CD14-positive monocyte (primary cell): ENCODE data around the gene OR7C1. TPM values are rescaled to one million over a fixed set of nuclear protein-coding genes. Genes with fewer than 3 reads are reported as not detected.
A peak's percentile ranks its signal among the peaks of the same experiment; 100 is the strongest.

ENCODE experiments used
- DNase-seq, 3 donors: peaks; one replicate each; pipeline ENCODE4 v3.0.0-alpha.2; 2011 to 2022
- H2AFZ ChIP-seq: 2 replicates; pipeline ENCODE4 v1.6.0; 2012; ENCODE audit warnings: mild to moderate bottlenecking, low read depth, low read length, inconsistent platforms; ENCODE audit not compliant: insufficient read depth, poor library complexity, severe bottlenecking
- H3K27ac ChIP-seq, 2 donors: 1 replicate in 1 of 2; 2 replicates in 1 of 2; pipeline ENCODE4 v1.5.1; 2012 to 2013; ENCODE audit warnings: low read length in 2 of 2, control low read depth in 1 of 2, inconsistent platforms in 1 of 2, low read depth in 1 of 2, mild to moderate bottlenecking in 1 of 2
- H3K27me3 ChIP-seq, 2 donors: one replicate each; pipeline versions ENCODE4 v1.6.0 to v1.6.1; 2011 to 2013; ENCODE audit warnings: low read length in 2 of 2; ENCODE audit not compliant: control insufficient read depth in 2 of 2, insufficient read depth in 2 of 2
- H3K36me3 ChIP-seq, 2 donors: replicated peaks in 1 of 2; 1 replicate in 1 of 2; 2 replicates in 1 of 2; pipeline versions ENCODE4 v1.5.1 to v1.6.1; 2012 to 2013; ENCODE audit warnings: low read length in 2 of 2, control low read depth in 1 of 2, inconsistent platforms in 1 of 2, mild to moderate bottlenecking in 1 of 2; ENCODE audit not compliant: insufficient read depth in 2 of 2, control insufficient read depth in 1 of 2
- H3K4me1 ChIP-seq, 2 donors: 1 replicate in 1 of 2; 2 replicates in 1 of 2; pipeline versions ENCODE4 v1.5.1 to v1.6.1; 2012 to 2013; ENCODE audit warnings: low read length in 2 of 2, control low read depth in 1 of 2, inconsistent platforms in 1 of 2, mild to moderate bottlenecking in 1 of 2, moderate library complexity in 1 of 2; ENCODE audit not compliant: insufficient read depth in 2 of 2, control insufficient read depth in 1 of 2
- H3K4me2 ChIP-seq: replicated peaks from 2 replicates; pipeline ENCODE3; 2012; ENCODE audit warnings: low read length, moderate library complexity, mild to moderate bottlenecking; ENCODE audit not compliant: poor library complexity, severe bottlenecking; ENCODE audit errors: extremely low read depth
- H3K4me3 ChIP-seq, 3 experiments: fragments of 200-600 bp in 1 of 3; sonication (generic) in 1 of 3; replicated peaks in 1 of 3; 1 replicate in 2 of 3; 2 replicates in 1 of 3; pipeline ENCODE4 v1.5.1; 2011 to 2013; ENCODE audit warnings: low read length in 3 of 3, mild to moderate bottlenecking in 3 of 3, control low read depth in 2 of 3, low read depth in 2 of 3, inconsistent platforms in 1 of 3, moderate library complexity in 1 of 3
- H3K79me2 ChIP-seq: 2 replicates; pipeline ENCODE4 v1.6.0; 2012; ENCODE audit warnings: mild to moderate bottlenecking, control low read depth, inconsistent platforms, low read length, moderate library complexity; ENCODE audit not compliant: insufficient read depth
- H3K9ac ChIP-seq: 2 replicates; pipeline ENCODE4 v1.6.0; 2017; ENCODE audit warnings: low read length, mild to moderate bottlenecking; ENCODE audit not compliant: insufficient read depth, poor library complexity, severe bottlenecking
- H3K9me3 ChIP-seq, 2 donors: replicated peaks in 1 of 2; 1 replicate in 1 of 2; 2 replicates in 1 of 2; pipeline versions ENCODE4 v1.5.1 to v1.6.1; 2012 to 2013; ENCODE audit warnings: low read length in 2 of 2, control low read depth in 1 of 2; ENCODE audit not compliant: control insufficient read depth in 1 of 2, insufficient read depth in 1 of 2
- H4K20me1 ChIP-seq: 2 replicates; pipeline ENCODE4 v1.6.0; 2012; ENCODE audit warnings: mild to moderate bottlenecking, low read length, control low read depth, moderate library complexity; ENCODE audit not compliant: insufficient read depth
- H3K27ac Mint-ChIP-seq, 7 donors: one replicate each; pipeline ENCODE4 v1.8.0; 2020; ENCODE audit warnings: mild to moderate bottlenecking in 7 of 7, mixed read lengths in 7 of 7, moderate library complexity in 6 of 7, inconsistent platforms in 2 of 7
- H3K27me3 Mint-ChIP-seq, 3 donors: one replicate each; pipeline ENCODE4 v1.8.0; 2021 to 2022; ENCODE audit warnings: low read depth in 3 of 3, mild to moderate bottlenecking in 3 of 3, mixed read lengths in 3 of 3, moderate library complexity in 3 of 3, inconsistent platforms in 1 of 3
- H3K36me3 Mint-ChIP-seq, 2 donors: one replicate each; pipeline ENCODE4 v1.8.0; 2020; ENCODE audit warnings: mixed read lengths in 2 of 2, inconsistent platforms in 1 of 2, mild to moderate bottlenecking in 1 of 2
- H3K4me1 Mint-ChIP-seq: one replicate; pipeline ENCODE4 v1.8.0; 2020; ENCODE audit warnings: mild to moderate bottlenecking, mixed read lengths
- H3K4me3 Mint-ChIP-seq, 2 donors: one replicate each; pipeline ENCODE4 v1.8.0; 2020; ENCODE audit warnings: mild to moderate bottlenecking in 2 of 2, mixed read lengths in 2 of 2, moderate library complexity in 1 of 2
- H3K9me3 Mint-ChIP-seq, 7 donors: one replicate each; pipeline ENCODE4 v1.8.0; 2020 to 2022; ENCODE audit warnings: mixed read lengths in 7 of 7, mild to moderate bottlenecking in 6 of 7, moderate library complexity in 6 of 7, inconsistent platforms in 2 of 7
- CTCF ChIP-seq: fragments of 200-600 bp; IDR thresholded peaks from one replicate; pipeline ENCODE4 v1.8.0; 2022; ENCODE audit warnings: antibody characterized with exemption, mild to moderate bottlenecking
- WGBS: methylation state at CpG from one replicate; pipeline ENCODE4 v1.1.5; 2013; ENCODE audit warnings: missing lambda C conversion rate; ENCODE audit not compliant: insufficient coverage; 5-methylcytosine and 5-hydroxymethylcytosine counted together
- intact Hi-C, 2 donors: fragments of 100-400 bp; cut with micrococcal nuclease; formaldehyde crosslinking; loops; one replicate each; pipeline versions ENCODE4 v1.15.0 to v1.15.1; 2023
- polyA plus RNA-seq, 3 donors: library from polyadenylated mRNA; depleted of rRNA in 1 of 3; unstranded in 2 of 3; stranded (reverse) in 1 of 3; fragments of 300-500 nt in 2 of 3; fragments of >200 nt in 1 of 3; fragmentation: Illumina TruSeq in 2 of 3; gene quantifications; 1 replicate in 2 of 3; 2 replicates in 1 of 3; pipeline ENCODE4 v1.2.3, GENCODE V29; 2012 to 2021

OR7C1 gene
- polyA plus RNA-seq, 3 donors, result 0.02 to 0.15 TPM; not detected in 1

GRCh38 chr19:14809272-14810057 lies 25.5 kb downstream of the OR7C1 start:
- Mint-ChIP-seq H3K27ac (no peak overlapping the region), H3K27me3 (peaks cover 0 to 8% (median 4%) of the 10 kb centered on the region in 3 donors), H3K4me3 (peak overlapping the region in 1 of 2 donors; percentile 14), H3K9me3 (peaks cover 0 to 2% (median 0%) of the 10 kb centered on the region in 7 donors), H3K36me3 (no peaks in the 10 kb centered on the region), H3K4me1 (peaks cover 7% of the 10 kb centered on the region)
- Histone ChIP-seq H3K36me3 (no peaks in the 10 kb centered on the region), H4K20me1 (no peaks in the 10 kb centered on the region), H3K79me2 (no peaks in the 10 kb centered on the region), H3K9me3 (no peaks in the 10 kb centered on the region), H3K4me2 (no peak overlapping the region), H3K27me3 (no peaks in the 10 kb centered on the region), H3K4me3 (no peak overlapping the region), H3K4me1 (no peaks in the 10 kb centered on the region), H3K9ac (no peak overlapping the region), H2AFZ (peak overlapping the region; percentile 6), H3K27ac (no peak overlapping the region)
- intact Hi-C loops, result no loop called here
- DNase-seq, result no peak
- WGBS, result 53% methylated on average over 7 of the region's 9 CpGs
- TF ChIP-seq CTCF, result no peak

GRCh38 chr19:14804765-14805164 lies 30.2 kb downstream of the OR7C1 start:
- Mint-ChIP-seq H3K4me3 (no peak overlapping the region), H3K27ac (no peak overlapping the region), H3K27me3 (peaks cover 0 to 5% (median 4%) of the 10 kb centered on the region in 3 donors), H3K36me3 (no peaks in the 10 kb centered on the region), H3K4me1 (peaks cover 7% of the 10 kb centered on the region), H3K9me3 (peaks cover 2 to 7% (median 4%) of the 10 kb centered on the region in 7 donors)
- Histone ChIP-seq H3K27ac (no peak overlapping the region), H4K20me1 (no peaks in the 10 kb centered on the region), H3K27me3 (no peaks in the 10 kb centered on the region), H3K79me2 (no peaks in the 10 kb centered on the region), H2AFZ (no peak overlapping the region), H3K4me2 (no peak overlapping the region), H3K4me1 (no peaks in the 10 kb centered on the region), H3K4me3 (no peak overlapping the region), H3K9me3 (peaks cover 3 to 7% of the 10 kb centered on the region in 2 donors), H3K9ac (no peak overlapping the region), H3K36me3 (no peaks in the 10 kb centered on the region)
- TF ChIP-seq CTCF, result no peak
- intact Hi-C loops, result no loop called here
- DNase-seq, result no peak
- WGBS, result 67% methylated on average over 1 of the region's 3 CpGs
